GM21528 (cell line): ENCODE measurements around the gene RHBDL2.
"Not testable (repeated sequence)": the region's sequence is repeated elsewhere in the genome, so short reads cannot be mapped to it uniquely, and the experiment has no call there.

Experiments used
- ATAC-seq: cut with Tn5 transposase; IDR thresholded peaks from one replicate; pipeline ENCODE4 v1.9.1; 2021; ENCODE audit warnings: mild to moderate bottlenecking, moderate library complexity; ENCODE audit not compliant: unreplicated experiment, low FRiP score

Gene RHBDL2, protein sequence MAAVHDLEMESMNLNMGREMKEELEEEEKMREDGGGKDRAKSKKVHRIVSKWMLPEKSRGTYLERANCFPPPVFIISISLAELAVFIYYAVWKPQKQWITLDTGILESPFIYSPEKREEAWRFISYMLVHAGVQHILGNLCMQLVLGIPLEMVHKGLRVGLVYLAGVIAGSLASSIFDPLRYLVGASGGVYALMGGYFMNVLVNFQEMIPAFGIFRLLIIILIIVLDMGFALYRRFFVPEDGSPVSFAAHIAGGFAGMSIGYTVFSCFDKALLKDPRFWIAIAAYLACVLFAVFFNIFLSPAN

DNA sequence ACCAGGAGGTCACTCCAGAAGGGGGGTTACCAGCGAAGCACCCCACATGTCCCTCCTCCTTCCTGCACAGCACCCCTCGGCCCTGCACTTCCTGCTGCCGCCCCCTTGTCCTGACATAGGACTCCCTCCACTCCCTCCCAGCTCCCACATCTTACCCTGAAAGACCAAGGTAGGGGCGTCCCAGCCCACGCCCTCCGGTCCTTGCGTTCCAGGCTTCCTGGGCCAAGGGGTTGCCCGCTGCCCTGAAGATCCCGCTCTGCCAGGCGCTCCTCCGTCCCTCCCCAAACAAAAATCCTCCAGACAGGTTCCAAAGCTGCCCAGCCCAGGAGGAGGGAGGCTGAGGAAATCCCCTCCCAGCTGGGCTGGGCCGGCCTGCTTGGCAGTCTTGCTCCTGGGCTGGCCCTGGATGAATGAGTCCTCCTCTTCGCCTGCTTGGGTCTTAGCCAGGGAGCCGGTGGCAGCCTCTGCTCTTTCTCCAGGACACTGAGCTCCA is at the start of gene RHBDL2:
Gene RHBDL2, minus strand, starts transcription at position 304 of the 493 bp plus-strand sequence. CDS start 22,618 bp downstream, outside the sequence.
- no peak for ATAC-seq

DNA sequence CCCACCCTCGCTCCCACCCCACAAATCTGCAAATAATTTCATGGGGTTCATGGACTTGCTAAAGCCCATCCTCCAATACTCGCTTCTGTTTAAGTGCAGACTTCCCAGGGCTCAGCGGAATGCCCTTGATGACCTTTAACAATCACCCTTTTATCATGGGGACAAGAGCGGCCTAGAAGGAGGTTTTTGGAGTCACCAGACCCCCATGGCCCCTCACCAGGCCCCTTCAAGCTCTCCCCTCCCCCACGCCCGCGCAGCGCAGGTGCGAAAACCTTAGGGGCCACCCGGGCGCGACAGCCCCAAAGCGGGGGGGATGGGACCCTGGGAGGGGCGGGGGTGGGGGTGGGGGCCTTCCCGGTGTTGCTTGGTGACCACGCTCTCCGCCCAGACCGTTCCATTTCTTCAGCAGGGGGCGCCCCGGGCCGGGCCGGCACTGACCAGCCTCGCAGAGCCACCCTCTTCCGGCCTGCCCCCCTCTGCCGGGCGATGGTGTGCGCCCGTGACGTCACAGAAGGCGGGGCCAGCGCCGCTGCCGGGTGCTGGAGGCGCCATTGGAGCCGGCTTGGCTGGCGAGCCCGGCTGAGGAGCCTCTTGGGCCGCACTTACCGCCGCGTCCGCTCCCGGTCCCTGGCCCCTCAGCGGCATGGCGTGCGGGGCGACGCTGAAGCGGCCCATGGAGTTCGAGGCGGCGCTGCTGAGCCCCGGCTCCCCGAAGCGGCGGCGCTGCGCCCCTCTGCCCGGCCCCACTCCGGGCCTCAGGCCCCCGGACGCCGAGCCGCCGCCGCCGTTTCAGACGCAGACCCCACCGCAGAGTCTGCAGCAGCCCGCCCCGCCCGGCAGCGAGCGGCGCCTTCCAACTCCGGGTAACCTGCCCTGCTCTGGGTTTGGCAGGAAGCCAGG is 49.4 kb upstream of the RHBDL2 start, which contains the start of gene AKIRIN1:
Gene AKIRIN1, plus strand, starts transcription at position 539 of the 900 bp plus-strand sequence. Its CDS starts 105 bp downstream, at position 644.
- peak; percentile 93 for ATAC-seq

DNA sequence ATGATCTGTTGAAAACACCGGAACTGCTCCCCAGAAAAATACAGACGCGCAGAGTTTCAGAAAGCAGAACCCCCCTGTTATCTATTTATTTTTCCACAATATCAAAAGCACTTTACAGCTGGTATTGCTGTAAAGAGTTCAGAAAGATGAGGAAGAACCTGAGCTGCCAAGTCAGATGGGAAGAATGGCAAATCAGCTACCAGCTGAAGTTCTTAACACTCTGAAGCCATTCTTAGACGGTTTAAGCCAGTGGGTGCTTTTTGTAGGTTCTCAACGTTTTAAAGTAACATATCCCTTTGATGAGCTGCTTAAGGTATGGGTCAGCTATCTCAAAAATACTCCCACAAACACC is 48.7 kb upstream of the RHBDL2 start:
- ATAC-seq = peak; percentile 4

DNA sequence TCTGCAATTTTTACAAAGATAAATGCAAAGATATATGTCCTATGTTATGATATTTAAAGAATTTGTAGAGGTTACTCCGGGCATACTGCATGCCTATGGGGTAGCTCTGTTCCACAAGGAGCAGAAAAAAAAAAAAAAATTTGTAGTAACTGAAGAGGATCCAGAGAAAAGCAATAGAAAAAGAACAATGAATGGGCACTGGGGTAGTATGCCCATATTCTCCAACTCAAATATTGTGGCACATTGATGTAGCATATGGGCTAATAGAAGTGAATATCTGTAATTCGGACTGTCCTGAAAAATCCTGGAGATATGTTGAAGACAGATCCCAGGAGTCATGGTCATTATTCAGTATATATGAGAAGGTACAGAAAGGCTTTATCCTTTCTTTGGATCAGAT is 48.3 kb upstream of the RHBDL2 start:
- no peak for ATAC-seq

DNA sequence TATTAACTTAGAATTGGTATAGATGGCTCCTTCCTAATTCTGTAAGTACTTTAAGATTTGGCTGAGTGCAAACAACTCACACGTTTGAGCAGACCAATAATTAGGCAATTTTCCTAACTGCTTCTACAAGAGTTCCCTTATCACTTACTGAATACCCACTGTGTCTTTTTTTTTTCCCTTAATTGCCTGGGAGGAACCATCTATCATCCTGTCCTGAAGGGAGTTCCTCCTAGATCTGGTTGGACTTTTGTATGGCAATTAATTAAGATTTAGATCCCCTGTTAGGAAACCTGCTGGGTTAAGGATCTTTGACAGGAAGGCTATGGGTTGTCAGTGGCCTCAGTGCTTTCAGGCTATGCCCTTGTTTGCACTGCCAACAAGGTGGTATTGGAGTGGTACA is 37.8 kb upstream of the RHBDL2 start:
- ATAC-seq = not testable (repeated sequence)

DNA sequence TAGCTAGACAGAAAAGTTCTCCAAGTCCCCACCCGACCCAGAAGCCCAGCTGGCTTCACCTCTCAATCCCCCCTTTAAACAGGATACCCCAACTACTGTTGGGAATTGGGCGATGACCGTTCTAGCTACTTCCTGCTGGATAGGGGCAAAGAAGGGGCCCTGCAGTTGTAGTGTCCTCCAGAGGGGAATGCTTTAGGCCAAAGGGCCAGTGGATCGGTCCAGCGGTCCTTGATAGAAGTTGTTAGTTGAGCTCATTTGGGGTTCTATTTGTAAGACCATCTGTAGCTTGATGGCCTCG is 36.6 kb upstream of the RHBDL2 start:
- not testable (repeated sequence) for ATAC-seq

DNA sequence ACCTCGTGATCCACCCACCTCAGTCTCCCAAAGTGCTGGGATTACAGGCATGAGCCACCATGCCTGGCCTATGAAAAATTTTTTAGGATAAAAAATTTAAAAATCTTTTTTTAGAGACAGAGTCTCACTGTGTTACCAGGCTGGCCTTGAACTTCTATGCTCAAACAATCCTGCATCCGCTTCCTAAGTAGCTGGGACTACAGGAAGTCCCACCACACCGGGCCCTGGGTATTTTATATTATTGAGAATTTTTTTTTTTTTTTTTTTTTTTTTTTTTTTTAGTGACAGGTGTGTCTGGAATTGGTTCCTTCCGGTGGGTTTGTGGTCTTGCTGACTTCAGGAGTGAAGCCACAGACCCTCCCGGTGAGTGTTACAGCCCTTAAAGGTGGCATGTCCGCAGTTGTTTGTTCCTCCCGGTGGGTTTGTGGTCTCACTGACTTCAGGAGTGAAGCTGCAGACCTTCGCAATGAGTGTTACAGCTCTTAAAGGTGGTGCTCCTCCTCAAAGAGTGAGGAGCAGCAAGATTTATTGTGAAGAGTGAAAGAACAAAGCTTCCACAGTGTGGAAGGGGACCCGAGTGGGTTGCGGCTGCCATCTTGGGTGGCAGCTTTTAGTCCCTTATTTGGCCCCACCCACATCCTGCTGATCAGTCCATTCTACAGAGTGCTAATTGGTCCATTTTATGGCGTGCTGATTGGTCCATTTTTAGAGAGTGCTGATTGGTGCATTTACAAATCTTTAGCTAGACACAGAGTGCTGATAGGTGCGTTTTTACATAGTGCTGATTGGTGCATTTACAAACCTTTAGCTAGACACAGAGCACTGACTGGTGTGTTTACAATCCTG is 36.0 kb upstream of the RHBDL2 start:
- not testable (repeated sequence) for ATAC-seq

DNA sequence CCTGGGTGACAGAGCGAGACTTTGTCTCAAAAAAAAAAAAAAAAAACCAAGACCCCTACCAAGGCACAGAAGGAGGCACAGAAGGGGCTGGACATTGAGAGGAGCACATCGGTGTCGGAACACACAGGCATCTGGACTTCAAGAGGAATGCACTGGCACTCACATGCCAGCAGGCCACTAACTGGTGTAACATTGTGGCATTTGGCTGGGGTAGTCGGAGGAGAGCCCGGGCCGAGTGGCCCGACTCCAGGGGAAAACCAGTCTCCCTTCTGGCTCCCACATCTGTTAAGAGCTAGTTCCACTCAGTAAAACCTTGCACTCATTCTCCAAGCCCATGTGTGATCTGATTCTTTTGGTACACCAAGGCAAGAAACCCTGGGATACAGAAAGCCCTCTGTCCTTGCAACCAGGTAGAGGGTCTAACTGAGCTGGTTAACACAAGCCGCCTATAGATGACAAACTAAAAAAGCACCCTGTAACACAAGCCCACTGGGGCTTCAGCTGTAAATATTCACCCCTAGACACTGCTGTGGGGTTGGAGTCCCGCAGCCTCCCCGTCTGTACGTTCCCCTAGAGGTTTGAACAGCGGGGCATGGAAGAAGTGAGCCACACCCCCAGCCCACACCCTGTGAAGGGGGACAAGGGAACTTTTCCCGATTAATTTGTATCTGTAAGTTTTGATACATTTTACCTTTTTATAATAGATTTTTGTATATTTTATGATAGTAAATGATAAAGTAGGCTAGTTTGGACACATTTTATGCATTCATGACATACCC is 32.2 kb upstream of the RHBDL2 start:
- no peak for ATAC-seq

DNA sequence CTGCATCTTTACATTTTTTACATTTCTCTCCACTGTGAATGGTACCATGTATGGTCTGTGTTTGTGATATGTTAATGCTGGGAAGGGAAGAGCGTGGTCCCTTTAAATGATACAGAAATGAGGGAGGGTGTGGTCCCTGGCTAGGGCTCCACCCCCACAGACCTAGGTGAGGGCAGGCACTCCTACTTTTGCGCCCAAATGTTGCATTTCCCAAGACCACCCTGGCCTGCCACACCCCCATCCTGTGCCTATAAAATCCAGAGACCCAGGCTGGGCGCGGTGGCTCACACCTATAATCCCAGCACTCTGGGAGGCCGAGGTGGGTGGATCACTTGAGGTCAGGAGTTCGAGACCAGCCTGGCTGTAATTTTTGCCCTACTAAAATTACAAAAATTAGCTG is 31.5 kb upstream of the RHBDL2 start:
- not testable (repeated sequence) for ATAC-seq

DNA sequence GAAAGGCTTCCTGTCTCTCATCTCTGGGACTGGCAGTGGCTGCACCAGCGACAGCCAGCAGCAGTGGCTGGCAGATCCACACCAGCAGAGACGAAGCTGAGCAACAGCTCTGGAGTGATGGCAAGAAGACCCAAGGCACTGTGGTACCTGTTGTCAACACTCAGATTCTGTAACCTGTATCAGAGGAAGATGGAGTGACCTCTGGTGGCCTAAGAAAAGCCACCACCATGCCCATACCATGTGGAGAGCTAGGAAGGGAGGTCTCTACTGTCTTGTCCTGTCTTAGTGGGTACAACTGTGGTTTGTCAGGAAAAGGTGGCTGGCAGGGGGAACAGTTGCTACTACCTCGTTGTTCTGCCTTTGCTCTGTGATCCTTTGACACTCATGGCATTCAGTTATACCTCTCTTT is 22.5 kb upstream of the RHBDL2 start:
- ATAC-seq = no peak

DNA sequence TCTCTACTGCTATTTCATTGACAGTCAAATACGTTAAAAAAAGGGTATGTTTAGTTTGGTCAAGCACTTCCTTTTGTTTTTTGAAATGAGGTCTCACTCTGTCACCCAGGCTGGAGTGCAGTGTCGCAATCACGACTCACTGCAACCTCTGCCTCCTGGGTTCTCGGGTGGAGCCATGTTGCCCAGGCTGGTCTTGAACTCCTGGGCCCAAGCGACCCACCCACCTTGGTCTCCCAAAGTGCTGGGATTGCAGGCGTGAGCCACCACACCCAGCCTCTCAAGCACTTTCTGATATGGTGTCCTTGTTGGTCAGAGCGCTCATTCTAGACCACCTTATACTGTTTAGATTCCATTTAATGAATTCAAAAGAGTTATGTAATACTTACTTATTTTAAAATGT is 20.9 kb upstream of the RHBDL2 start:
- no peak for ATAC-seq

DNA sequence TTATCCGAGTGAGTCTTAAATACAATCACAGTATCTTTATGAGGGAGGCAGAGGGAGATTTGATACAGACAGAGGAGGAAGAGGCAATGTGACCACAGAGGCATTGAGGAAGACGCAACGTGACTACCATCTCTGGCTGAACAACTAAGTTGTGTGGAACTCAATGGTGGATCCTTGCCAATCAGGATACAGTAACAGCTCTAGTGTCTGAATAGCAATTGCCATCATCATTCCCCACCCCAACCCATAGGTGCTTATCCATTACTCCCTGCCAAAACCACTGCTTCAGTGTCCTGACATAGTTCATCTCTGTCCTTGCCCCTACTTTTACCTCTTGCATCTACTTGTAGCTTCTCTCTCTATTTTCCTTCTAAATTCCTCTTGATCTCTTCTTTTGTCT is 20.5 kb upstream of the RHBDL2 start:
- ATAC-seq = no peak

DNA sequence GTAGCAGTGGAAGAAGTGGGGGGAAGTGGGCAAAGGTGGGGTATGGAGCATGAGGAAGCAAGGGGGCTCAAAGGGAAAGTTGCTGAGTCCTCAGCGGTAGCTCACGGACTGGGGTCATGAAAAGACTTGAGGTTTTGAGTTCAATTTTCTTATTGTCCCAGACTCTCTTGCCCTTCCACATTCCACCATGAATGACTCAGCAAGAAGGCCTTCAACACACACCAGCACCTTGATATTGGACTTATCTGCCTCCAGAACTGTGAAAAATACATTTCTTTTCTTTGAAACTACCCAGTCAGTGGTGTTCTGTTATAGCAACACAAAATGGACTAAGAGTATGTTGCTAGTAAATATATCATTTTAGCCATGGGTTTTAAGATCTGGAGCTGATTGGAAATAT is 17.3 kb upstream of the RHBDL2 start:
- no peak for ATAC-seq

DNA sequence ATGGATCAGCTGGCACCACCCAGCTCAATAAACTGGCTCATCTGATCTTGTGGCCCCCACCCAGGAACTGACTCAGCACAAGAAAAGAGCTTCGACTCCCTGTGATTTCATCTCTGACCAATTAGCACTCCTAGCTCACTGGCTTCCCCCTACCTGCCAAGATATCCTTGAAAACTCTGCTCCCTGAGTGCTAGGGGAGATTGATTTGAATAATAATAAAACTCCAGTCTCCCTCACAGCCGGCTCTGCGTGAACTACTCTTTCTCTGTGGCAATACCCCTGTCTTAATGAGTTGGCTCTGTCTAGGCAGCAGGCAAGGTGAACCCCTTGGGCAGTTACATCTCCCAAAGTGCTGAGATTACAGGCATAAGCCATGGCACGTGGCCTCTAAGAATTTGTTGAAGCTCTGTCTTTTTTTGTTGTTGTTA is 11.8 kb upstream of the RHBDL2 start:
- ATAC-seq = no peak

DNA sequence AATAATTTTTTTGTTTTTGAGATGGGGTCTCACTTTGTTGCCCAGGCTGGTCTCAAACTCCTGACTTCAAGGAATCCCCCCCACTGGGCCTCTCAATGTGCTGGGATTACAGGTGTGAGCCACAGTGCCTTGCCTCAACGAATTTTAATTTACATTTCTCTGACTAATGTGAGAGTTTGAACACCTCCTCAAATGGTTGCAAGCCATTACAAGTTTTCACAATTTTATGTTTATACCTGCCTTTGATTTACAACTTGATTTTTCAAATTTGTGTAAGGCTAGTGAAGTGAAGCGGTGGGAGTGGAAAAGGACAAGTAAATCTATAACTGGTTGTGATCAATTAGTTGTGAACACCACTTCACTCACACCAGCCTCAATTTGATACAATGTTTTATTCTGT is 8.9 kb upstream of the RHBDL2 start:
- no peak for ATAC-seq

DNA sequence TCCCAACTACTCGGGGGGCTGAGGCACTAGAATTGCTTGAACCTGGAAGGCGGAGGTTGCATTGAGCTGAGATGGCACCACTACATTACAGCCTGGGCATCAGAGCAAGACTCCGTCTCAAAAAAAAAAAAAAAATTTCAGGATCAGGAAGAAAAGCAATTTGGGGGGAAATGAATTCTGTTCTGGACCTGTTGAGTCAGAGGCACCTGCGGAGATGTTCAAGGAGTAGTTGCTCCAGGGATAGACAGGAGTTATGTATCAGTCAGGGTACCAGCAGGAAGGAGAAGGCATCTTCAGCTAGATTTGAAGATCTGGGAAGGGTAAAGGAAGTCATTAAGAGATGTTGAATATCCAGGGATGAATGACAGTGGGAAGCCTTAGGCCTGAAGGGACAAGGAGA is 2.9 kb upstream of the RHBDL2 start:
- no peak for ATAC-seq

DNA sequence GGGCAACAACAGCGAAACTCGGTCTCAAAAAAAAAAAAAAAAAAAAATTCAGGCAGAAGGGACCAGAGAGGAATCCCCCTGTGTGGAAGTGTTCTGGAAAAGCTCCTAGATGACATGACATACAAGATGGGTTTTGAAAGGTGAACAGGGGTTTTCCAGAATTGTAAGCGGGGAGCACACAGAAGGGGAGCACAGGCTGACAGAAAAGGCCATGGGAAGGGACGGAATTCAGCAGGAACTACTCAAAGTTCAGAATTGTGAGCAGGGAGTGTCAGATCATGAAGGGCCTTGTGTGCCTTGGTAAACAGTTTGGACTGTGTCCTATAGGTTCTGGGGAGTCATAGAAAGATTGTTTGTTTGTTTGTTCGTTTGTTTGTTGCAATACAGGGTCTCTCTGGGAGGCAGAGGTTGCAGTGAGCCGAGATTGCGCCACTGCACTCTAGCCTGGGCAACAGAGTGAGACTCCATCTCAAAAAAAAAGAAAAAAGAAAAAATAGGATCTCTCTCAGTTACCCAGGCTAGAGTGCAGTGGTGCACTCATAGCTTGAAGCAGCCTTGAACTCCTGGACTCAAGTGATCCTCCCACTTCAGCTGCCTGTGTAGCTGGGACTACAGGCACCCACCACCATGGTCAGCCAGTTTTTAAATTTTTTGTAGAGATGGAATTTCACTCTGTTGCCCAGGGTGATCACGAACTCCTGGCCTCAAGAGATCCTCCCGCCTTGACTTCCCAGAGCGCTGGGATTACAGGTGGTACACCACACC is 1.2 kb upstream of the RHBDL2 start:
- no peak for ATAC-seq

DNA sequence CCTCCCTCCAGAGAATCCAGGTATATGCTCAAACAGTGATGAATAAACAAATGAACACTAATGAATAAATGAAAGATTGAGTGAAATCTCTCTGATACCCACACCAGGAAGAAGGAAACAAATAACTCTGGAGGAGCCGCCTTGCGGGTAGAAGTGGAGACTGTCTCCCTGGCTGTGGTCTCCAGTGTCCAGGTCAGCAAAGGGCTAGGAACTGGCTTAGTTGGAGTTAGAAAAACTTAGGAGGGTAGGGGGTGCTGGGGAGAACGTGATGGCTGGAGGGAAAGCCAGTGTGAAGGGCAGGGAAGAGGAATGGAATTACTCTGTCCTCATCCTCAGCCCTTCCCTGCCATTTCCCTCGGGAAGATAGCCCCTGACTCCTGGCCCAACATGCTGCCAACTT is 537 bp downstream of the RHBDL2 start:
- no peak for ATAC-seq

DNA sequence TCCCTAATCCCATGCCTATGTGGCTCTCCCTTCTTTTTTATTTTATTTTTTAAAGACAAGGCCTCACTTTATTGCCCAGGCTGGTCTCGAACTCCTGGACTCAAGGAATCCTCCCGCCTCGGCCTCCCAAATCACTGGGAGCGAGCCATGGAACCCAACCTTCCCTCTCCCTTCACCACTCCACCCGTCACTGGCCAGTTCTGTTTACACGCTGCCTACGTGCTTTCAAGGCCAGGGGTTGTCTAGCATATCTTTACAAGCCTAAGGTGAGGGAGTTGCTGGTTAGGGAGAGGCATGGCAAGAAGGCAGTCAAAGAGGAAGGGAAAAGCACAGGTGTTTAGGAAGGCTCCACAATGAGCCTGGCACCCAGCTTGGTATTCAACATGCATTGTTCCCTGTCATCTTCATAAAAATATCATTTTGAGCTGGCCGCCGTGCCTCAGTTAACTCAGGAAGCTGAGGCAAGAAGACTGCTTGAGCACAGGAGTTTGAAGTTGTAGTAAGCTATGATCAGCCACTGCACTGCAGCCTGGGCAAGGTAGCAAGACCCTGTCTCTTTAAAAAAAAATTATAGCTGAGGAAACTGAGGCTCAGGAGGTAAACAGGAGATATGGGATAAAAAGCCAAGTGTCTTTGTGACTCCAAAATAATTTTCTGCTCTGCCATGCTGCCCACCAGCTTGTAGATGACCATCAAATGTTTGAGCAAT is 1.1 kb downstream of the RHBDL2 start:
- ATAC-seq = no peak
